Naive thymus-derived CD4-positive, alpha-beta T cell (primary cell): ENCODE results near the gene TRAPPC10. TPM values are rescaled to one million over a fixed set of nuclear protein-coding genes. Genes with fewer than 3 reads are reported as not detected.
A peak's percentile ranks its signal among the peaks of the same experiment; 100 is the strongest.

Source experiments
- ATAC-seq: fragments of 150-1000 bp; cut with Tn5 transposase; 2 replicates; pipeline ENCODE4 v1.10.0; 2021; ENCODE audit warnings: mild to moderate bottlenecking, moderate library complexity
- CTCF ChIA-PET: fragments of 350-600 bp; sonication (Branson Sonifier 250); formaldehyde crosslinking; loops from one replicate; lab custom pipeline; 2021; ENCODE audit warnings: antibody characterized with exemption; lab: Charles Lee
- POLR2A ChIA-PET: fragments of 350-600 bp; sonication (Branson Sonifier 250); formaldehyde crosslinking; loops from one replicate; lab custom pipeline; 2021; ENCODE audit warnings: antibody characterized with exemption, inconsistent platforms; lab: Charles Lee
- DNase-seq, 9 donors: peaks; one replicate each; pipeline versions ENCODE4 v3.0.0 to v3.0.0-alpha.2; 2020 to 2022; ENCODE audit warnings: mixed read lengths in 1 of 9
- H3K27ac ChIP-seq: one replicate; pipeline ENCODE4 v1.7.0; 2013; ENCODE audit warnings: mild to moderate bottlenecking, low read depth, low read length, moderate library complexity
- H3K27me3 ChIP-seq, 2 donors: one replicate each; pipeline ENCODE4 v1.7.0; 2013; ENCODE audit warnings: low read length in 2 of 2, mild to moderate bottlenecking in 2 of 2, moderate library complexity in 2 of 2; ENCODE audit not compliant: control insufficient read depth in 2 of 2, insufficient read depth in 2 of 2
- H3K36me3 ChIP-seq, 3 experiments: 1 replicate in 2 of 3; 2 replicates in 1 of 3; pipeline ENCODE4 v1.7.0; 2013; ENCODE audit warnings: low read length in 3 of 3, mild to moderate bottlenecking in 3 of 3, moderate library complexity in 1 of 3; ENCODE audit not compliant: insufficient read depth in 3 of 3, control insufficient read depth in 2 of 3
- H3K4me1 ChIP-seq, 2 donors: one replicate each; pipeline ENCODE4 v1.7.0; 2013; ENCODE audit warnings: low read length in 2 of 2, mild to moderate bottlenecking in 2 of 2, moderate library complexity in 1 of 2; ENCODE audit not compliant: control insufficient read depth in 2 of 2, insufficient read depth in 2 of 2
- H3K4me3 ChIP-seq: 2 replicates; pipeline ENCODE4 v1.7.0; 2013; ENCODE audit warnings: mild to moderate bottlenecking, low read length
- H3K9me3 ChIP-seq, 3 experiments: 1 replicate in 2 of 3; 2 replicates in 1 of 3; pipeline ENCODE4 v1.7.0; 2013; ENCODE audit warnings: low read length in 3 of 3; ENCODE audit not compliant: control insufficient read depth in 2 of 3
- H3K27ac Mint-ChIP-seq, 9 donors: one replicate each; pipeline ENCODE4 v1.8.0; 2020 to 2022; ENCODE audit warnings: mixed read lengths in 9 of 9, mild to moderate bottlenecking in 8 of 9, moderate library complexity in 5 of 9, inconsistent platforms in 2 of 9
- H3K27me3 Mint-ChIP-seq, 5 donors: one replicate each; pipeline ENCODE4 v1.8.0; 2021 to 2022; ENCODE audit warnings: mixed read lengths in 5 of 5, mild to moderate bottlenecking in 1 of 5
- H3K36me3 Mint-ChIP-seq, 5 donors: one replicate each; pipeline ENCODE4 v1.8.0; 2020 to 2022; ENCODE audit warnings: mixed read lengths in 5 of 5, mild to moderate bottlenecking in 3 of 5, inconsistent platforms in 1 of 5
- H3K4me1 Mint-ChIP-seq, 7 donors: one replicate each; pipeline ENCODE4 v1.8.0; 2020 to 2022; ENCODE audit warnings: mixed read lengths in 7 of 7, mild to moderate bottlenecking in 3 of 7, inconsistent platforms in 1 of 7
- H3K4me3 Mint-ChIP-seq, 10 donors: one replicate each; pipeline ENCODE4 v1.8.0; 2020 to 2022; ENCODE audit warnings: mild to moderate bottlenecking in 10 of 10, mixed read lengths in 10 of 10, moderate library complexity in 6 of 10, inconsistent platforms in 2 of 10
- H3K9me3 Mint-ChIP-seq, 11 donors: one replicate each; pipeline ENCODE4 v1.8.0; 2020 to 2022; ENCODE audit warnings: mixed read lengths in 11 of 11, mild to moderate bottlenecking in 4 of 11, inconsistent platforms in 1 of 11, moderate library complexity in 1 of 11
- intact Hi-C, 2 donors: fragments of 100-400 bp; cut with micrococcal nuclease; formaldehyde crosslinking; loops; one replicate each; pipeline ENCODE4 v1.15.1; 2023
- polyA plus RNA-seq, 2 donors: library from polyadenylated mRNA; unstranded; fragments of 300-500 nt; fragmentation: Illumina TruSeq; gene quantifications; one replicate each; pipeline ENCODE4 v1.2.3, GENCODE V29; 2021
- total RNA-seq, 6 experiments: library from RNA in 5 of 6; stranded (reverse) in 5 of 6; gene quantifications; 1 replicate in 5 of 6; 2 replicates in 1 of 6; pipeline ENCODE4 v1.2.3 and lab custom pipeline; 2021 to 2026

Gene TRAPPC10
- total and polyA plus RNA-seq, 7 experiments from 2014 or later = 15.6 to 119 (median 93.2) TPM

DNA sequence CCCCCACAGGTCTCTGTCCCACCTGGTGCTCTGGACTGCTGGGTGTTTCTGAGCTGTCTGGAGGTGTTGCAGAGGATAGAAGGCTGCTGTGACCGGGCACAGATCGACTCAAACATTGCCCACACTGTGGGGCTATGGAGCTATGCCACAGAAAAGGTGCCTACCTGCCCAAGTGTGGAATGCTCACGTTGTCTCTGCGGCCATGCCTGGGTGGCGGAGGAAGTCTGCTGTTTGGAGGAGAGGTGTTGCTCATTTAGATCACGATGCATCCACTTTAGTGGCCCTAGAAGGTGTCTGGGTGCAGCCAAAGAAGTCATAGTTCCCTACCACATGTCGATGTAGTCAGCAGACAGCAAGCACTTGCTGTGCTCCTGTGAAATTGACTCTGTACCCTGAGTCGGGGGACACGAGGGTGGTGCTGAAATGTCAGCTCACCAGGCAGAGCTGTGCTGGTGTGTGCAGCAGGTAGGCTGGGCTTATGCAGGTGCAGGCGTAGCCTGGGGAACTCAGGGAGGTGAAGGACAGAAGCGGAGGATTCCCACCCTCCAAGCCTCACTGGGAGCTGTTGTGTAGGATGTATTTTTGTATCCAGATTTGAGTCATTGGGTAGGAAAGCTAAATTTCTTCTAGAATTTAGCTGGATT, 62.3 kb downstream of the TRAPPC10 start:
- CTCF ChIA-PET = interaction anchor here (0.7 to 1.6 kb wide), 5 partner anchors 9 to 230 kb away, joined by 3 to 7 read pairs (median 4); no protein-coding TSS in a partner anchor
- Histone ChIP-seq H3K9me3 (no peaks in the 10 kb centered on the region), H3K36me3 (peaks cover 10 to 82% (median 15%) of the 10 kb centered on the region in 3 experiments), H3K4me1 (peaks cover 0 to 11% of the 10 kb centered on the region in 2 donors), H3K4me3 (no peak overlapping the region), H3K27ac (no peak overlapping the region), H3K27me3 (no peaks in the 10 kb centered on the region)
- Mint-ChIP-seq H3K9me3 (no peaks in the 10 kb centered on the region), H3K36me3 (peaks cover 12 to 59% (median 37%) of the 10 kb centered on the region in 5 donors), H3K4me1 (peaks cover 15 to 50% (median 31%) of the 10 kb centered on the region in 7 donors), H3K4me3 (peak overlapping the region in 1 of 10 donors; percentile 36), H3K27me3 (no peaks in the 10 kb centered on the region), H3K27ac (peak overlapping the region in 8 of 9 donors; percentile 18 to 79 (median 70))
- POLR2A ChIA-PET = interaction anchor here (0.7 to 1.8 kb wide), 3 partner anchors 9 to 798 kb away, joined by 3 to 9 read pairs (median 4); no protein-coding TSS in a partner anchor
- DNase-seq (no peak), ATAC-seq (peak; percentile 44)
- intact Hi-C loops = no loop called here

DNA sequence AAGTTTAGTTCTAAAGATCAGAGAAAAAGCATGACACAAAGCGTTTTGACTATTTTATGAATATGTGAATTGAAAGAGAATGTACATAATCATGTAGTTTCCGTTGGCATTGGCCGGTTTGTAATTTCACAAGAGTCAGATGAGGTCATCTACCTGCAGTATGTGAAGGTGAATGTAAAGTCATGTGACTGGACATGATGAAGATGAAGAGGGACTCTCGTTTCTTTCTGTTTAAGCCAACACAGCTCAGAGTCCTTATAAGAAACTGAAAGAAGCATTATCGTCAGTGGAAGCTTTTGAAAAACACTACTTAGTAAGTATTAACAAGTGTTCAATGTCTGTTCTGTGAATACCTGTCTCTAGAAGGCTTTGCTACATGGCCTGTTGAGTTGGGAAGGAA, 64.2 kb downstream of the TRAPPC10 start:
- Mint-ChIP-seq H3K27ac (peak overlapping the region in 8 of 9 donors; percentile 16 to 97 (median 68)), H3K4me3 (no peak overlapping the region), H3K4me1 (peaks cover 22 to 58% (median 46%) of the 10 kb centered on the region in 7 donors), H3K36me3 (peaks cover 8 to 59% (median 41%) of the 10 kb centered on the region in 5 donors), H3K9me3 (no peaks in the 10 kb centered on the region), H3K27me3 (no peaks in the 10 kb centered on the region)
- CTCF ChIA-PET = interaction anchor here (1.0 kb wide), 1 partner anchor 725 kb away, joined by 3 read pairs; the partner anchor contains the start of gene UBE2G2
- POLR2A ChIA-PET = interaction anchor here (0.7 to 1.1 kb wide), 2 partner anchors 13 to 145 kb away, joined by 3 to 4 read pairs; no protein-coding TSS in a partner anchor
- no peaks in the 10 kb centered on the region for H3K27me3 ChIP-seq
- H3K9me3 ChIP-seq = no peaks in the 10 kb centered on the region
- H3K4me1 ChIP-seq = peaks cover 4 to 25% of the 10 kb centered on the region in 2 donors
- no peak for ATAC-seq
- no peak overlapping the region for H3K4me3 ChIP-seq
- intact Hi-C loops = no loop called here
- H3K36me3 ChIP-seq = peaks cover 10 to 76% (median 17%) of the 10 kb centered on the region in 3 experiments
- no peak for DNase-seq
- peak overlapping the region; percentile 4 for H3K27ac ChIP-seq

DNA sequence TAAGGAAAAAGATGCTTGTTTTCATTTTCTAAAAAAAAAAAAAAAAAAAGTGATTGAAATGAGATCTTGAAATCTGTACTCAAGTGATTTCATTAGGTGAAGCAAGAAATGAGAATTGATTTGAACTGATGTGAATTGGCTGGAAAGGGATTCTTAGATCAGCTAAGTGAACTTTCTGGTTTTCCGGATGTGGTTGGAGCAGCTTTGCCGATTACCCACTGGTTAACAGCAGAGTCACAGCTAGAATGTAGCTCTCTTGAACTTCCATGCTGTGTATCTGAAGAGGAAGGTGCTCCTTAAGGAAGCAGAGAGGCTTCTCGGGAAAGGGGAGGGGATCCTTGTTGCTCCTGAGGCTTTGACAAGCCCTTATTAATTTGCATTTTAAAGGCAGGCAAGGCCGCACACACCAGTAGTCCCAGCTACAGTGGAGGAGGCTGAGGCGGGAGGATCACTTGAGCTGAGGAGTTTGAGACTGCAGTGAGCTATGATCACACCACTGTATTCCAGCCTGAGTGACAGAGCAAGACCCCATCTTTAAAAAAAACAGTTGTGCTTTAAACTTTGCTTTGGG, 66.4 kb downstream of the TRAPPC10 start:
- H3K4me1 Mint-ChIP-seq = peaks cover 35 to 72% (median 62%) of the 10 kb centered on the region in 7 donors
- Histone ChIP-seq H3K27ac (peak overlapping the region; percentile 43), H3K36me3 (peaks cover 10 to 74% (median 17%) of the 10 kb centered on the region in 3 experiments), H3K4me1 (peaks cover 26 to 46% of the 10 kb centered on the region in 2 donors), H3K27me3 (no peaks in the 10 kb centered on the region), H3K9me3 (no peaks in the 10 kb centered on the region), H3K4me3 (no peak overlapping the region)
- H3K36me3 Mint-ChIP-seq = peaks cover 8 to 67% (median 56%) of the 10 kb centered on the region in 5 donors
- H3K27ac Mint-ChIP-seq = peak overlapping the region; percentile 65 to 97 (median 82)
- no peak for DNase-seq
- H3K4me3 Mint-ChIP-seq = peak overlapping the region in 7 of 10 donors; percentile 17 to 50 (median 44)
- no peaks in the 10 kb centered on the region for H3K9me3 Mint-ChIP-seq
- CTCF ChIA-PET = no interaction called here
- POLR2A ChIA-PET = interaction anchor here (1.6 to 1.8 kb wide), 2 partner anchors 9 to 11 kb away, joined by 3 to 10 read pairs; no protein-coding TSS in a partner anchor
- ATAC-seq = no peak
- intact Hi-C loops = no loop called here
- no peaks in the 10 kb centered on the region for H3K27me3 Mint-ChIP-seq

DNA sequence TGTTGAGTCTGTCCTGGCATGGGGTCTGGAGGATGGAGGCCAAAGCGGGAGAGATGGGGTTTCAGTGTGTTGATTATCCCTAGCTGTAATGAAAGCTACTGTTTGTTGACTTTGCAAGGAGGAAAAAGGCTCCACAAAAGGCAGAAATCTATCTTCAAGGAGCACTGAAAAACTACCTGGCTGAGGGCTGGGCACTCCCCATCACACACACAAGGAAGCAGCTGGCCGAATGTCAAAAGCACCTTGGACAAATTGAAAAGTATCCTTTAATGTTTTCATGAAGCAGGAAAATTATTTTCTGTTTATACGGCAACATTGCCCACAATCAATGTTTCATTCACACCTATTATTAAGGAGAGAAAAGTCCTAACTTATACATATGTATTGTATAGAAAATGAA, 67.3 kb downstream of the TRAPPC10 start:
- peak overlapping the region in 2 of 10 donors; percentile 42 to 47 for H3K4me3 Mint-ChIP-seq
- H3K27me3 Mint-ChIP-seq = no peaks in the 10 kb centered on the region
- intact Hi-C loops = no loop called here
- peaks cover 8 to 62% (median 53%) of the 10 kb centered on the region in 5 donors for H3K36me3 Mint-ChIP-seq
- Histone ChIP-seq H3K36me3 (peaks cover 9 to 67% (median 17%) of the 10 kb centered on the region in 3 experiments), H3K27me3 (no peaks in the 10 kb centered on the region), H3K4me1 (peaks cover 36 to 55% of the 10 kb centered on the region in 2 donors), H3K4me3 (no peak overlapping the region), H3K27ac (peak overlapping the region; percentile 43), H3K9me3 (no peaks in the 10 kb centered on the region)
- ChIA-PET POLR2A (interaction anchor here (0.6 to 1.8 kb wide), 3 partner anchors 8 to 1644 kb away, joined by 3 to 10 read pairs (median 3); no protein-coding TSS in a partner anchor), CTCF (interaction anchor here (0.6 kb wide), 1 partner anchor 945 kb away, joined by 3 read pairs; no protein-coding TSS in a partner anchor)
- H3K9me3 Mint-ChIP-seq = no peaks in the 10 kb centered on the region
- DNase-seq (no peak), ATAC-seq (no peak)
- peaks cover 35 to 77% (median 65%) of the 10 kb centered on the region in 7 donors for H3K4me1 Mint-ChIP-seq
- H3K27ac Mint-ChIP-seq = peak overlapping the region; percentile 63 to 97 (median 88)

DNA sequence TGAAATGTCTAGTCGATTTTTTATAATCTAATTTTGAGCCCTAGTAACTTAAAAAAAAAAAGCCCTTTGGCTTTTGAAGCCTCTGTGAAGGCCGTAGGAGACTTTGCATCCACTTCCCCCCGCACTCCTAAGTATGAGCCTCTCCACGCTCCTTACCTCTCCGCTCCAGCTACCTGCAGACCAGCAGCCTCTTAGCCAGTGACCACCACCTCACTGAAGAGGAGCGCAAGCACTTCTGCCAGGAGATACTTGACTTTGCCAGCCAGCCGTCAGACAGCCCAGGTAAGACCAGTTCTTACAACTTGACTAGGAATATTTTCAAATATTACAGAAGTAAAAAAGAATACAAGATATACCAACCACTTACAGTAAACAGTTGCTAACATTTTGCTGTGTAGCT, 67.7 kb downstream of the TRAPPC10 start:
- Mint-ChIP-seq H3K27me3 (no peaks in the 10 kb centered on the region), H3K36me3 (peaks cover 8 to 60% (median 52%) of the 10 kb centered on the region in 5 donors), H3K27ac (peak overlapping the region; percentile 9 to 97 (median 80)), H3K4me1 (peaks cover 39 to 79% (median 69%) of the 10 kb centered on the region in 7 donors), H3K9me3 (no peaks in the 10 kb centered on the region), H3K4me3 (no peak overlapping the region)
- peak overlapping the region; percentile 25 for H3K27ac ChIP-seq
- intact Hi-C loops = no loop called here
- DNase-seq = no peak
- peaks cover 5 to 63% (median 17%) of the 10 kb centered on the region in 3 experiments for H3K36me3 ChIP-seq
- H3K9me3 ChIP-seq = no peaks in the 10 kb centered on the region
- CTCF ChIA-PET = no interaction called here
- POLR2A ChIA-PET = interaction anchor here (1.3 kb wide), 1 partner anchor 10 kb away, joined by 3 read pairs; no protein-coding TSS in a partner anchor
- H3K4me1 ChIP-seq = peaks cover 40 to 59% of the 10 kb centered on the region in 2 donors
- H3K4me3 ChIP-seq = no peak overlapping the region
- no peaks in the 10 kb centered on the region for H3K27me3 ChIP-seq
- no peak for ATAC-seq
